Activated T-cell treated with anti-CD3 and anti-CD28 coated beads for 48 hours (primary cell): ENCODE measurements around the gene RHOH.

Experiments used
- DNase-seq: peaks from one replicate; pipeline ENCODE4 v3.0.0-alpha.2; 2020; ENCODE audit warnings: low read depth

Gene RHOH

DNA sequence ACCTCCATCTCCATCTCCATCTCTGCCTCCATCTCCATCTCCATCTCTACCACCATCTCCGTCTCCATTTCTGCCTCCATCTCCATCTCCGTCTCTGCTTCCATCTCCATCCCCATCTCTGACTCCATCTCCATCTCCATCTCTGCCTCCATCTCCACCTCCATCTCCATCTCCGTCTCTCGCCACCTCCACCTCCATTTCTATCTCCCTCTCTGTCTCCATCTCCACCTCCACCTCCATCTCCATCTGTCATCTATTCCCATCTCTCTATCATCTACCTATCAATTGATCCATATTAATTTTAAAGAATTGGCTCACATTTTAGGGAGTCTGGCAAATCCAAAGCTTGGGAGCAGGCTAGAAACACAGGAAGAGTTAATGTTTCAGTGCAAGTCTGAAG is 98.7 kb downstream of the RHOH start:
- no peak for DNase-seq
